GM18951 (cell line): ENCODE results near the gene REXO1.

Experiments used
- POLR2A ChIP-seq: IDR thresholded peaks from 4 replicates; pipeline ENCODE4 v1.6.1; 2011; ENCODE audit warnings: mild to moderate bottlenecking; ENCODE audit not compliant: insufficient read length, insufficient read depth; ENCODE audit errors: extremely low read depth
- in situ Hi-C: fragments of 300-500 bp; cut with MboI; formaldehyde crosslinking; loops from one replicate; pipeline ENCODE4 v1.12.0; 2022; ENCODE audit warnings: low sequenced_read_pairs, mixed read lengths, inconsistent platforms; ENCODE audit not compliant: unreplicated experiment

The REXO1 gene

GRCh38 chr19:1809678-1810077 is 38.6 kb downstream of the REXO1 start:
- no peak for TF ChIP-seq POLR2A
- in situ Hi-C loops: no loop called here

GRCh38 chr19:1808395-1808731 is 39.9 kb downstream of the REXO1 start:
- in situ Hi-C loops: no loop called here
- no peak for TF ChIP-seq POLR2A

GRCh38 chr19:1807695-1808394 is 40.4 kb downstream of the REXO1 start:
- TF ChIP-seq POLR2A: no peak
- in situ Hi-C loops: no loop called here

- no peak for TF ChIP-seq POLR2A
- in situ Hi-C loops: no loop called here
These were observed 41.1 kb downstream of the REXO1 start for GRCh38 chr19:1807030-1807694.

- no peak for TF ChIP-seq POLR2A
- in situ Hi-C loops: no loop called here
These were observed 41.9 kb downstream of the REXO1 start for GRCh38 chr19:1806184-1807029.

- in situ Hi-C loops: no loop called here
These were observed 42.7 kb downstream of the REXO1 start for GRCh38 chr19:1805401-1806183.

GRCh38 chr19:1804858-1805257 is 43.4 kb downstream of the REXO1 start:
- in situ Hi-C loops: no loop called here
- TF ChIP-seq POLR2A: no peak

More at GRCh38 chr19:1805401-1806183, 42.7 kb downstream of the REXO1 start:
- TF ChIP-seq POLR2A: no peak

- in situ Hi-C loops: loop anchor here (25.0 kb wide), 1 partner anchor 263 kb away; no protein-coding TSS in a partner anchor
These were observed 48.5 kb downstream of the REXO1 start for GRCh38 chr19:1799695-1800342.

GRCh38 chr19:1797313-1797712 is 51.0 kb downstream of the REXO1 start:
- in situ Hi-C loops: loop anchor here (25.0 kb wide), 1 partner anchor 260 kb away; no protein-coding TSS in a partner anchor

More at GRCh38 chr19:1799695-1800342, 48.5 kb downstream of the REXO1 start:
- no peak for TF ChIP-seq POLR2A

- no peak for TF ChIP-seq POLR2A
- in situ Hi-C loops: loop anchor here (25.0 kb wide), 1 partner anchor 259 kb away; no protein-coding TSS in a partner anchor
These were observed 51.7 kb downstream of the REXO1 start for GRCh38 chr19:1796395-1797142.

- no peak for TF ChIP-seq POLR2A
- in situ Hi-C loops: loop anchor here (25.0 kb wide), 1 partner anchor 257 kb away; no protein-coding TSS in a partner anchor
These were observed 53.7 kb downstream of the REXO1 start for GRCh38 chr19:1794424-1795172.
